ENCODE results near the gene MAST2. TPM values are rescaled to one million over a fixed set of nuclear protein-coding genes. Genes with fewer than 3 reads are reported as not detected.

Gene MAST2
- total RNA-seq, 1 donor = 24.2 TPM

DNA sequence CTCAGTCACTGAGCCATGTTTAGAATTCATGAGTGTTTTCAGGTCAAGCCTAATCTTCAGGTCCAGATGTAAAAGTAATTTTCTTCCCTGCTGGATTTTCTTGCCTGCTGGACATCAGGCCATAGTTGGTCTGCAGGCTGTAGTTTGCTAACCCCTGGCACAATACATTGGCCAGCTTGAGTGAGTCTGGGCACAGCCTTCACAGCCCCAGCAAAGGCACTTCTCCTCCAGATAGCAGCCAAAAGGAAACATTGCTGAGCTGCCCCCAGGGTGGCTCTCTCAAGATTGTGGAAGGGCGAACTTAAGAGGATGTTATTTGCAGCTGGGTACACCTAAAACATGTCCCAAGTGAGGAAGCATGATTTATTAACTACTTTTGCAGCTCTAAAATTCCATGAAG, 202.2 kb downstream of the MAST2 start:
- no peaks in the 10 kb centered on the region for H3K27me3 ChIP-seq (ENCODE audit: insufficient read depth, low read length)
- H3K79me2 ChIP-seq (ENCODE audit: insufficient read depth, low read length) = no peaks in the 10 kb centered on the region

DNA sequence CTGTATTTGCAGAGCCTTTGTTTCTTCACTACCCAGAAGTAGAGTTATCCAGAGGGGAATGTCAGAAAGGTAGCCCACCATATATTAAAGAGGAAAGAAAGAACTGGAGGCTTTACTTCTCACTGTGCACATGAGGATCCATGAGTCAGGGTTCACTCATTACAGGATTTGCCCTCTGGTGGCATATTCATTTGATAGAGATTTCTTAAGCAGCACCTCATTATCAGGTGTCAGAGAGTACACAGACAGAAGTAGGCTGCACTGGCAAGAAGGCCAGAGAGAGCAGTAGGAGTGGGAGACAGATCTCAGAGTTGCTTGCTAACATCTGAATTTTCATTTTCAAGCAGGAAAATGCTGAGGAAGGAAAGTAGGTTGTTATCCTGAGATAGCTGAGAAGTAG, 205.2 kb downstream of the MAST2 start:
- Histone ChIP-seq H3K4me2 (ENCODE audit: insufficient read depth, low read length) (no peak overlapping the region), H4K20me1 (ENCODE audit: insufficient read depth, low read length) (no peaks in the 10 kb centered on the region), H3K36me3 (ENCODE audit: insufficient read depth, low read length) (peaks cover 49% of the 10 kb centered on the region), H3K9me3 (ENCODE audit: low read depth, low read length) (no peaks in the 10 kb centered on the region), H2AFZ (ENCODE audit: low read length) (no peak overlapping the region), H3K27me3 (ENCODE audit: insufficient read depth, low read length) (no peaks in the 10 kb centered on the region), H3K4me1 (ENCODE audit: insufficient read depth, low read length) (no peaks in the 10 kb centered on the region), H3K79me2 (ENCODE audit: insufficient read depth, low read length) (no peaks in the 10 kb centered on the region), H3K27ac (ENCODE audit: low read depth, low read length) (no peak overlapping the region), H3K4me3 (ENCODE audit: insufficient read depth, low read length) (no peak overlapping the region)
- no peak for DNase-seq (ENCODE audit: insufficient read length, low spot score, missing footprints)
- TF ChIP-seq, protein P1, sequence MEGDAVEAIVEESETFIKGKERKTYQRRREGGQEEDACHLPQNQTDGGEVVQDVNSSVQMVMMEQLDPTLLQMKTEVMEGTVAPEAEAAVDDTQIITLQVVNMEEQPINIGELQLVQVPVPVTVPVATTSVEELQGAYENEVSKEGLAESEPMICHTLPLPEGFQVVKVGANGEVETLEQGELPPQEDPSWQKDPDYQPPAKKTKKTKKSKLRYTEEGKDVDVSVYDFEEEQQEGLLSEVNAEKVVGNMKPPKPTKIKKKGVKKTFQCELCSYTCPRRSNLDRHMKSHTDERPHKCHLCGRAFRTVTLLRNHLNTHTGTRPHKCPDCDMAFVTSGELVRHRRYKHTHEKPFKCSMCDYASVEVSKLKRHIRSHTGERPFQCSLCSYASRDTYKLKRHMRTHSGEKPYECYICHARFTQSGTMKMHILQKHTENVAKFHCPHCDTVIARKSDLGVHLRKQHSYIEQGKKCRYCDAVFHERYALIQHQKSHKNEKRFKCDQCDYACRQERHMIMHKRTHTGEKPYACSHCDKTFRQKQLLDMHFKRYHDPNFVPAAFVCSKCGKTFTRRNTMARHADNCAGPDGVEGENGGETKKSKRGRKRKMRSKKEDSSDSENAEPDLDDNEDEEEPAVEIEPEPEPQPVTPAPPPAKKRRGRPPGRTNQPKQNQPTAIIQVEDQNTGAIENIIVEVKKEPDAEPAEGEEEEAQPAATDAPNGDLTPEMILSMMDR (IDR thresholded peaks at IDR 0.05; ENCODE audit: extremely low read depth, low read depth, low read length) = no peak

More for the DNA sequence above, 202.2 kb downstream of the MAST2 start:
- H3K4me2 ChIP-seq (ENCODE audit: insufficient read depth, low read length) = no peak overlapping the region
- H4K20me1 ChIP-seq (ENCODE audit: insufficient read depth, low read length) = no peaks in the 10 kb centered on the region
- peaks cover 41% of the 10 kb centered on the region for H3K36me3 ChIP-seq (ENCODE audit: insufficient read depth, low read length)
- no peak for DNase-seq (ENCODE audit: insufficient read length, low spot score, missing footprints)
- H3K4me3 ChIP-seq (ENCODE audit: insufficient read depth, low read length) = no peak overlapping the region
- no peaks in the 10 kb centered on the region for H3K9me3 ChIP-seq (ENCODE audit: low read depth, low read length)
- no peaks in the 10 kb centered on the region for H3K4me1 ChIP-seq (ENCODE audit: insufficient read depth, low read length)
- TF ChIP-seq, protein P1 (IDR thresholded peaks at IDR 0.05; ENCODE audit: extremely low read depth, low read depth, low read length) = no peak
- no peak overlapping the region for H3K27ac ChIP-seq (ENCODE audit: low read depth, low read length)
- H2AFZ ChIP-seq (ENCODE audit: low read length) = no peak overlapping the region

DNA sequence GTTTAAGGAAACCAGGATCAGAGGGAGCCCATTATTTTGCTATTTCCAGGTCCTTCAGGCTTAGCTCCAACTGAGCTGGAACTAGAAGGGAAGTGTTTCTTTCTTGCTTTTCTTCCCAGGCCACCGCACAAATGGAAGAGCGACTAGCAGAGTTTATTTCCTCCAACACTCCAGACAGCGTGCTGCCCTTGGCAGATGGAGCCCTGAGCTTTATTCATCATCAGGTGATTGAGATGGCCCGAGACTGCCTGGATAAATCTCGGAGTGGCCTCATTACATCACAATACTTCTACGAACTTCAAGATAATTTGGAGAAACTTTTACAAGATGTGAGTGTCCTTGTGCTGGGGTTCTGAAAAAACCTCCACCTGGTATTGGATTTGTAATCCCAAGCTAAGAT, 207.2 kb downstream of the MAST2 start:
- Histone ChIP-seq H3K27me3 (ENCODE audit: insufficient read depth, low read length) (no peaks in the 10 kb centered on the region), H4K20me1 (ENCODE audit: insufficient read depth, low read length) (no peaks in the 10 kb centered on the region), H3K9me3 (ENCODE audit: low read depth, low read length) (no peaks in the 10 kb centered on the region), H3K4me3 (ENCODE audit: insufficient read depth, low read length) (no peak overlapping the region), H3K79me2 (ENCODE audit: insufficient read depth, low read length) (no peaks in the 10 kb centered on the region), H3K27ac (ENCODE audit: low read depth, low read length) (no peak overlapping the region), H3K4me2 (ENCODE audit: insufficient read depth, low read length) (no peak overlapping the region), H2AFZ (ENCODE audit: low read length) (no peak overlapping the region), H3K36me3 (ENCODE audit: insufficient read depth, low read length) (peaks cover 48% of the 10 kb centered on the region), H3K4me1 (ENCODE audit: insufficient read depth, low read length) (no peaks in the 10 kb centered on the region)
- TF ChIP-seq, protein P1 (IDR thresholded peaks at IDR 0.05; ENCODE audit: extremely low read depth, low read depth, low read length) = no peak
- DNase-seq (ENCODE audit: insufficient read length, low spot score, missing footprints) = no peak

DNA sequence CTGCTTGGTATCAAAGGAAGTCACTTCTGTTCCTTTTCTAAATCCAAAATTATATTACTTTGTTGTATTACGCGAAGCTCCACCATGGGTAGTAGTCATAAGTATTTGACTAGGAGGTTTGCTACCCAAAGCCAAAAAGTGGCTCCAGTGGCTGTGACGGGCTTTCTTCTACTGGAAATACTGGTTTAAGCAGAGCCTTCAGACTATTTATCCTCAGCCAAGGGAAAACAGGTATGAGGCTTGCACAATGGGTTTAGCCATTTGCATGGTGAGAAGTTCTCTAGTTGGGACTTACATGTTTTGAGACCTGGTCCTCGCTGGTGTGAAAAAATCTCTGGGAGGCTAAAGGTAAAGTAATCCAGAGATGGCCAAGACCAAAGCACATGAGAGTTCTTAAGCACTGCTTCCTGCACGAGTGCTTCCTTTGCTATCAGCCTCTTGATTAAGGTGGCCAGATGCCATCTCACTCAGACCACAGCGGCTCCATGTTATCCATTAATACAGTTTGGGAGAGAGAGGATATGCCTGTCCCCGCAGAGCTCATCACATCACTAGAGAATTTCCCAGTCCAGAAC, 207.8 kb downstream of the MAST2 start:
- peaks cover 42% of the 10 kb centered on the region for H3K36me3 ChIP-seq (ENCODE audit: insufficient read depth, low read length)
- H4K20me1 ChIP-seq (ENCODE audit: insufficient read depth, low read length) = no peaks in the 10 kb centered on the region
- no peaks in the 10 kb centered on the region for H3K9me3 ChIP-seq (ENCODE audit: low read depth, low read length)
- H3K79me2 ChIP-seq (ENCODE audit: insufficient read depth, low read length) = no peaks in the 10 kb centered on the region
- no peak for DNase-seq (ENCODE audit: insufficient read length, low spot score, missing footprints)
- no peak overlapping the region for H3K4me3 ChIP-seq (ENCODE audit: insufficient read depth, low read length)
- H3K4me2 ChIP-seq (ENCODE audit: insufficient read depth, low read length) = no peak overlapping the region
- no peaks in the 10 kb centered on the region for H3K27me3 ChIP-seq (ENCODE audit: insufficient read depth, low read length)
- H2AFZ ChIP-seq (ENCODE audit: low read length) = no peak overlapping the region
- H3K4me1 ChIP-seq (ENCODE audit: insufficient read depth, low read length) = no peaks in the 10 kb centered on the region
- TF ChIP-seq, protein P1 (IDR thresholded peaks at IDR 0.05; ENCODE audit: extremely low read depth, low read depth, low read length) = no peak
- no peak overlapping the region for H3K27ac ChIP-seq (ENCODE audit: low read depth, low read length)
